Fibroblast of upper back skin (primary cell): ENCODE results near the gene MED13L.
"Not testable (repeated sequence)": the region's sequence is repeated elsewhere in the genome, so short reads cannot be mapped to it uniquely, and the experiment has no call there.

ENCODE experiments used
- DNase-seq: peaks from one replicate; pipeline ENCODE4 v3.0.0-alpha.2; 2013

Gene MED13L

GRCh38 chr12:115998794-115999478 is 278.6 kb downstream of the MED13L start:
- DNase-seq: no peak

GRCh38 chr12:115998119-115998633 is 279.3 kb downstream of the MED13L start:
- DNase-seq: peak; percentile 63

- peak; percentile 11 for DNase-seq
Measured at GRCh38 chr12:115993737-115994136, 283.8 kb downstream of the MED13L start.

GRCh38 chr12:115990241-115990640 is 287.3 kb downstream of the MED13L start:
- no peak for DNase-seq

DNA sequence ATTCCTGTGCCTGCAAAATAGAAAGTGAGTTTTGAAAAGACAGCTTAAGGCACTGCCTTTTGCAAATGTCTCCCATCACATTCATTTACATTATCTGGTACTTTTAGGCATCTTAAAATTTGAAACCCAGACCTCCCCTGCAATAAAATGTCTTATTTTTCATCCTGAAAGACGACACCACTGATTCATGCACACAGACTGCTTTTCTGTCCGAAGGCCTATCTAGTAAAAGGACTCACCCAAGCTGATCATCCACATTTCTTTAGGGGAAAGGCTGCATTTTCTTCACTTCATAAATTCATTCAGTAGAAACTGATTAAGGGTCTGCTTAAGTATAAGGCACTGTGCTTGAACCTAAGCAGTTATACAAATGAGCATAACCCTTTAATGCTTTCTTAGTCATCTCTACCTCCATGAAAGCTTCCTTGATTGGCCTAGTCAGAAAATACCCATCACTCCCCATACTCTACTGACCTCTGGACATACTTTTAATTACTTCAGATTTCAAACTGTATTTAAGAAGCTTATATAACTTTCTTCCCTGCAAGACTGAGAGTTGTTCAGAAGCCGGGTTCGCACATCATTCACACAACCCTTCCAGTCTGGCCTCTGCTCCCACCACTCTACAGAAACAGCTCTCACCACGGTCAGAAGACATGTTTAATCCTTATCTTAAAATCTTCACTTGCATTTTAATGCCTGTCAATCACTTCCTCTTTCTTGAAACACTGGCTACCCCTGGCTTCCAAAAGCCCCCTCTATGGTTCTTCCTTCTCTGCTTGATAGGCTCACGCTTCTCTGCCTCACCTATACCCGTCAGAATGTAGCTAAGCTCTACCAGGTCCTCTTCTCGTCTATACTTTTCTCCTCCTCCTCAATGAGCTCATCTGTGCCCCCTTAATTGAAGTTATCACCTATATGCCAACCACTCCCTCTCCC is 288.6 kb downstream of the MED13L start:
- no peak for DNase-seq

DNA sequence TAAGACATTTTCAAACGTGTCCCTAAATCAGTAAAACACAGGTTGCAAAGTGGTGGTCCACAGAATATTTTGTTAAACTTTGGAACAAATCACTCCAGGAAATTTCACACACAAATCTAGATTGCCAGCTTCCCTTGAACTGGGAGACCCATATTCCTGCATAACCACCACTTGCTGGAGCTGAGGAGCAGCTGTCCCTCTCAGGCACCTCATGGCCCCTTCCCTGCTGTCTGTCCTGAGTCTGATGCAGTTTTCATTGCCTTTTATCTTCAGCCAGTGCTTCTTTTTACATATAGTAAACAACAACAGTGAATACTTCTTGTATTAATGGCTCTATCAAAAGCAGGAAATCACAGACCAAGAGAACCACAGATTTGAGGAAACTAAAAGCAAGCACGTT is 289.3 kb downstream of the MED13L start:
- no peak for DNase-seq

GRCh38 chr12:115984616-115985015 is 292.9 kb downstream of the MED13L start:
- DNase-seq: no peak

DNA sequence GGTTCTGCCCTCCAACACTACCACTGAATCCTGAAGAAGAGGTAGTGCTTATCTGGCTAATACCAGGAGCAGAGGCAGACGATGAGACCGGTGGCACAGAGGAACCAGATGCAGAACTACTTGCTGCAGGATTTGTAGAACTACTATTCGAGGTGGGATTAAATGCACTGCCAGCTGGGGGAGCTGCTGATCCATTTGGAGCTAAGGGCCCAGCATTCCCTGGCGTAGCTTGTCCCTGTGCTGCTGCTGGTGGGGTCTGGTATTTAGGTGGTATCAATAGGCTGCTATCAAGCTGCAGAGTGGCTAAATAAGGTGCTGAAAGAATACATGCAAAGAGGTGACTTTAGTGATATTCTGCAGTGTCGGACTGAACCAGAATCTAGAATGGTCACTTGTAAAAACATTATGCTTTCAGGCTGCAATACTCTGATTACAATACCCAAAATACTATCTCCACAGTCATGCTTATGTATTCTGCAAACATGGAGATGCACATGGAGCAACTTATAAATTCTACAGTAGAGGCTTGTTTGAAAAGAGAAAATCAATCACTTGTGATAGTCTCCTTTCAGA is 294.2 kb downstream of the MED13L start:
- no peak for DNase-seq

- no peak for DNase-seq
Measured at GRCh38 chr12:115980339-115980738, 297.2 kb downstream of the MED13L start.

- no peak for DNase-seq
Measured at GRCh38 chr12:115979851-115980250, 297.6 kb downstream of the MED13L start.

- DNase-seq: peak; percentile 19
Measured at GRCh38 chr12:115979351-115979750, 298.1 kb downstream of the MED13L start.

DNA sequence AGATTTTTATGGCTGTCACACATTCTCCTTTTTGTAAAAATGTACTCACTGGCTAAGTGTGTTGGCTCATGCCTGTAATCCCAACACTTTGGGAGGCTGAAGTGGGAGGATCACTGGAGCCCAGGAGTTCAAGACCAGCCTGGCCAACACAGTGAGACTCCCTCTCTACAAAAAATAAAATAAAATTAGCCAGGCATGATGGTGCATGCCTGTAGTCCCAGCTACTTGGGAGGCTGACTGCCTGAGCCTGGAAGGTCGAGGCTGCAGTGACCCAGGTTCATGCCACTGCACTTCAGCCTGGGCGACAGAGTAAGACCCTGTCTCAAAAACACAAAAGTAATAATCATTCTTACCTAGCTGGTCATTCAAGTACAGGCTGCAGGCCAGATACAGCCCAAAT is 300.7 kb downstream of the MED13L start:
- not testable (repeated sequence) for DNase-seq

DNA sequence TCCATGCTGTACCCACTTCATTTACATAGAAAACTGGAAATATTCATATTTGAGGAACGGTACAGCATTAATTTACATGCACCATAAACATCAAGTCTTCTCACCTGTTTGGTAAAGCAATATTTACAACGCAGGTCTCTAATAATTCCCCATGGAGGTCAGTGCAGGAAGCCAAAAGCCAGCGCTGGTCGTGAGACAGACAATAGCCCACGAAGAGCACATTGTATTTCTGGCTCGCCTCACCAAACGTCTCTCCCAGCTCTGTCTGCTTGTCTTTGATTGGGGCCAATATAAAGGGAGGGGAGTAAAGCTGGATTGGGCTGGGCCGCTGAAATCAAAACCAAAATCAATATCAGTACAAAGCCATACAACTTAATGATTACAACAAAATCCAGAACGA is 302.1 kb downstream of the MED13L start:
- DNase-seq: no peak

DNA sequence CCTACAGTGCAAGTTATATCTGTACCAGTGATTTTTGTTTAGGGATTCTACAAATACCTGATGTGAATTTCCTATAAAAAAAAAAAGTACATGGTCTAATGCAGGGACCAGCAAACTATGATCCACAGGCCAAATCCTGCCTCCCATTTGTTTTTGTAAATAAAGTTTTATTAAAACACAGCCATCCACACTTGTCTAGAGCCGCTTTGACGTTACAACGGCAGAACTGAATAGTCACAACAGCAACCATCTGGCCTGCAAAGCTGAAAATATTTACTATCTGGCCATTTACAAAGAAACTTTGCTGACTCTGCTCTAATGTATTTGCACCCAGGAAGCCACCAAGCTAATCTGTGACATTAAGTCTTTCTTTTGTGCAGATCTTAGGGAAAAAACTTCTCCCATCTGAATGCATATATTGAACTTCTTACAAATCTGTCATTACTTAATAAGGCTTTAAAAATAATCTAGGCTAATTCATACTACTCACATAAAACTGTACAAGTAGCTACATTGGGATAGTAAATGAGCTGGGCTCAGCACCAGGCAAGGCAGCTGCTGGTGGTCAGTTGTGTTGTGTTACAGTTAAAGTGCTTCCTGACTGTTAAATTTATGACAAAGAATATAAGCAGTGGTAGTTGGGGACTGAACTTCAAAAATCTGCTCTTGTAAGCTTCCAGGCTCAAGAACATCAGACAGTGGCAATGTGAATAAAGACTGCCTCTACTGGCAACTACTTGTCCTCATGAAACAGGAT is 303.3 kb downstream of the MED13L start:
- no peak for DNase-seq

DNA sequence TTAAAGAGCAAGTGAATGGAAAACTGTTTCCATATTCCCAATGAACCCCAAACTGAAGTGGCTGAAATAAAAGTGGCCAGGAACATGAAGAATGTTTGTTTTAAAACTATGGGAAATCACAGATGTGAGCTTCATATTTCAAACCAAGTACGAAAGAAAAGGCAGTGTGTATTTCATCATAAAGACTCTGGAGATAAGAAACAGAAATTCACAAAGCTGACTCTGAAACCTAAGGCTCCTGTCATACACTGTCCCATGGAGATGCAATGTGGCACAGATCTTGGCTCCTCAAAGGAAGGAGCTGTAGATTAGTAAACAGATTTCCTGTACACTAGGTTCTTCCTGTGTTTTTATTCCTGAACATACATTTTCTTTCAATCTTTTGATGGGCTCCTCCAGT is 304.4 kb downstream of the MED13L start:
- DNase-seq: no peak

DNA sequence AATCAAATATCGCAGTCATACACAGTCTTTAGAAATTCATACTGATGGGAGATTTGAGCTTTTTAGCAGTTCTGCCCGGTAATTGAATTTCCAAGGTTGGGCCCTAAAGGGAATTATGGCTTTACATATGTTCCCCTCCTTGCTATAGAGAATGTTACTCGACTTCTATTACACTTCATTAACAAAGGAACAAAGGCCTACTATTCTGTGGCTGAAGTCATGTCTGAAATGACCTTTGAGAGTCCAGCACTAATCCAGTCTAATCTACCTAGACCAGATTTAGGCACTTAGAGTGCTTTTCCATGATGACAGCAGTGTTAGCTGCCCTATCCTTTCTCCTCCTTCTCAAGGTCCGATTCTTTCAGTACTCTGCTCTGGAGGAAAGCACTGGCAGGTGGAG is 305.3 kb downstream of the MED13L start:
- no peak for DNase-seq

- DNase-seq: no peak
Measured at GRCh38 chr12:115968211-115968610, 309.3 kb downstream of the MED13L start.

DNA sequence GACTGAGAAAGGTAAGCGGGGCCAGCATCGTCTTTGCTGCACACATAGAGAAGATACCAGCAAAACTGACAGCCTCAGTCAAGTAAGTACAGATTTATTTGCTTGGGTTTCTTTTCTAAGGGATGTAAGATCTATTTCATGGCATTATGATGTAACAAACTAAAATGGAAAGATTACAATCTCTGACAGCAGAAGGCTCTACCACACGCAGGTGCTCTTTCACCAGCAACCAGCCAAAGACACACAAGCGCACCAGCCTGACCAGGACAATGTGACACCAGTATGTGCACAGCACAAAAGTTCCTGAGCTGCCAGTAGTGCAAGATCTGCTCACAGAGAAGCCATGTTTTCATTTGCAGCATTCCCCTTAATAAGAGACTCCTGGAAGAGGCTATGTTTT is 311.1 kb downstream of the MED13L start:
- no peak for DNase-seq

- DNase-seq: no peak
Measured at GRCh38 chr12:115964626-115965025, 312.9 kb downstream of the MED13L start.

- no peak for DNase-seq
Measured at GRCh38 chr12:115964214-115964613, 313.3 kb downstream of the MED13L start.

DNA sequence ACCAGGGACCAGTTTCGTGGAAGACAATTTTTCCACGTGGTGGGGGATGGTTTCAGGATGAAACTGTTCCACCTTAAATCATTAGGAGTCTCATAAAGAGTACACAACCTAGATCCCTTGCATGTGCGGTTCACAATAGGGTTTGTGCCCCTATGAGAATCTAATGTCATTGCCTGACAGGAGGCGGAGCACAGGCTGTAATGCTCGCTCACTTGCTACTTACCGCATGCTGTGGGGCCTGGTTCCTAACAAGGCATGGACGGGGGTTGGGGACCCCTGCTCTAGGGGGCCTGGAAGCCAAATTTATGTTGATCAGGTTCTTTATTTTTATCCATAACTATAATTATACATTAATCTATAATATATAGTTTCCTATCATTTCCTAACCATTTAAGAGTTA is 315.3 kb downstream of the MED13L start:
- peak; percentile 42 for DNase-seq

GRCh38 chr12:115960868-115961802 is 316.4 kb downstream of the MED13L start:
- no peak for DNase-seq
